Stimulated activated CD4-positive, alpha-beta T cell treated with anti-CD3 and anti-CD28 coated beads, Interleukin-12 subunit alpha, Interleukin-12 subunit beta, amount 100 ng/mL, for 48 hours (primary cell): ENCODE data around the gene KIAA0040.

Experiments
- DNase-seq, 3 donors: peaks; one replicate each; pipeline ENCODE4 v3.0.0-alpha.2; 2020; ENCODE audit warnings: low read depth in 2 of 3, low spot score in 1 of 3

Gene KIAA0040

GRCh38 chr1:175203570-175204068 lies 11.0 kb upstream of the KIAA0040 start:
- no peak for DNase-seq

DNA sequence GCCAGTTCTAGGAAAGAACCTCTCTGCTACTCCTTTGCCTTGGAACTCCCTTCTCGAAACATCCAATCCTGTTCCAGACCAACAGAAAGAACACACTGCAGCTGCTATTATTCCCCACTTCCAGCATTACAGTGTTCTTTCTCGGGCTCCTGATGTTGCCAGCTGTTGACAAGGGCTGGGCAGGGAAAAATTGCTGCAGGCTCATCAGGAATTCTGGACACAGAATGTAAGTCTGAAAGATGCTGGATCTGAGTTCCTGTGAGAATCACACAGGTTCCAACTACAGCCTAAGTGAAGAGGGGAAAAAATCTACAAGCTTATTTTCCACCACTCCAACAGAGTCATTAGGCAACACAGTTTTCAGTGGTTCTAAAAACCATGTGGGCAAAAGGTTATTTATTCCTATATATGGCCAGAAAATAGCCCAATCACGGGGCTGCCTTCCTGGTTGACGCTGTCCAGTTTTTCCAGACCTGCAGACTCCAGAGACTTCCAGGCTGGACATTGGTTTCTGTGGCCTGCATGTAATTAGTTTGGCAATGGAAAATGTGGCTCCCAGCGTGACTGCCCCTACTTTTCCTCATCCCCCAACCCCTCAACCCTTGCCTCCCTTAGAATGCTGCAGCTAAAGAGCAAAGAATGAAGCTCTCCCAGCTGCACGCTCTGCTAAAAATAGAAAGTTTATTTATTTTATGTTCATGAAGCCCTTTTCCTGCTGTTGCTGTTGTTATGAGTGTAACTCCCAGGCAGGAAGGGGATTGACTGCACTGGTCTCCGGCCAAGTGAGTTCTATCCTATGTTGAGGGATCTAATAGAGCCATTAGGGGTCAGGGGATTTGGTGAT lies 8.3 kb upstream of the KIAA0040 start:
- no peak for DNase-seq

GRCh38 chr1:175198332-175198731 lies 5.8 kb upstream of the KIAA0040 start:
- no peak for DNase-seq

GRCh38 chr1:175197531-175197930 lies 5.0 kb upstream of the KIAA0040 start:
- DNase-seq = no peak

DNA sequence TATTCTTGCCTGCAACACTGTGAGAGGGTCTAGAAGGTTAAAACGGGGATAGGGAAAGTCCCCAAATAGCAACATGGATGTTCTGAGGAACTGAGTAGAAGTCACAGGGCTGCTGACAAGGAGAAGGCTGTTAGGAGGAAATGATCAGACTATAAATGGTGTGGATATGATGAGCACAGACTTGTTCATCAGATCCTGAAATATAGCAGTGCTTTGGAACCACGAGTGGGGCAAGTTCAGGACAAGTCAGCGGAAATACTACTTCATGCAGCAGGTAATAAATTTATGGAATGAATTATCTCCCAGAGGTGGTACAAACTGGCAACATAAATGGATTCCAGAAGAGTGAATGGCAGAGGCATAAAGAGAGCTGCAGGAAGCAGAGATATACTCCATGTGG lies 3.2 kb upstream of the KIAA0040 start:
- DNase-seq = no peak

DNA sequence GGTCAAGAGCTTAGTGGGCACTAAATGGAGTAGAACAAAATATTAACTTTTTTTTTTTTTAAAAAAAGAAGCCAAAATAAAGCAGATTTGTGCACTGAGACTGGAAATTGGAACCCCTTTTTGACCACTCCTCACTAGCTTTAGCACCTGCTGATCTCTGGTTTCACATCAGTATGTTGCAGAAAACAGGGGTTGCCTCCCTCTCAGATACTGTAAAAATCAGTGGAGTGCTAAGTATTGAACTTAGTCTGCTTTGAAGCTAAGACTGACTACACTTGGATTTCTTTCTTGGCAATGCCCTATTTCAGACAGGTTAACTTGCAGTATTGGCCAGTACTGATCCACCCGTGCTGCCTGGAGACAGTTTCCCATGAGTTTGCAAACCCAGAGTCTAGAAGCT lies 2.7 kb upstream of the KIAA0040 start:
- no peak for DNase-seq

DNA sequence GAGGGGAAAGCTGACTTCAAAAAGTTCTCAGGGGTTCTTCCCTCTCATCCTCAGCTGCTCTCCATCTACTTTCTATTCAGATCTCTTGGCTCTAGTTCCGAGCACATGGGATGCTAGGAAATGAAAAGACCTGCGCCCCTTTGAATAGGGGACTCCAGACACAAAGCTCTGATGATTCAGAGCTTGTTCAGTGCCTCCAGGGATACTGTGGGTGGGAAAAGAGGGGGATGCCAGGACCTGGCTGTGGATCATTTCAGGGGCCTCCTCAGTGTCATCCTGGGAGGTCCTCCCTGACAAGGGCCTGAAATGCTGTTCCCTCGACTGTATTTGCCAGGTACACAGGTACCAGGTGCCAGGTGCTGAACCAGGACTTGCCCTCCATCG lies 943 bp upstream of the KIAA0040 start:
- no peak for DNase-seq

- peak in 1 of 3 donors; percentile 39 for DNase-seq
Measured at GRCh38 chr1:175192111-175192629, 406 bp downstream of the KIAA0040 start.

- peak in 2 of 3 donors; percentile 21 to 24 for DNase-seq
Measured at GRCh38 chr1:175191659-175192058, 917 bp downstream of the KIAA0040 start.

DNA sequence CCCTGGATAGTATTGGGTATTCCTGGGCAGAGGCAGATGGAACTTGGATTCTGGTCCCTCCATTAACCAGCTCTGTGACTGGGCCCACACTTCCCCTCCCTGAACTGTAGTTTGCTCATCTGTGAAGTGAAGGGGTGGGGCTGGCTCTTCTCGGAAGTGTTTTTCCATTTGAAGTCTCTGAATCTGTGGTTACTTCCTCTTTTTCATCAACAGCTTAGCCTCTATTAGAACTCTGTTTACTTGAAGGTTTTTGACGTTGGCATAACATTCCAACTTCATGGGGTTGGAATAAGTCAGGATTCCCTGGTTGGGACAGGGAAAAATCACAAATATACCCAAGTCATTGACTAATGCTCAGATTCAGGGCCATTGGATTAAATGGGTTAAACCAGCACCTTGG lies 3.6 kb downstream of the KIAA0040 start:
- peak; percentile 46 to 50 (median 47) for DNase-seq

DNA sequence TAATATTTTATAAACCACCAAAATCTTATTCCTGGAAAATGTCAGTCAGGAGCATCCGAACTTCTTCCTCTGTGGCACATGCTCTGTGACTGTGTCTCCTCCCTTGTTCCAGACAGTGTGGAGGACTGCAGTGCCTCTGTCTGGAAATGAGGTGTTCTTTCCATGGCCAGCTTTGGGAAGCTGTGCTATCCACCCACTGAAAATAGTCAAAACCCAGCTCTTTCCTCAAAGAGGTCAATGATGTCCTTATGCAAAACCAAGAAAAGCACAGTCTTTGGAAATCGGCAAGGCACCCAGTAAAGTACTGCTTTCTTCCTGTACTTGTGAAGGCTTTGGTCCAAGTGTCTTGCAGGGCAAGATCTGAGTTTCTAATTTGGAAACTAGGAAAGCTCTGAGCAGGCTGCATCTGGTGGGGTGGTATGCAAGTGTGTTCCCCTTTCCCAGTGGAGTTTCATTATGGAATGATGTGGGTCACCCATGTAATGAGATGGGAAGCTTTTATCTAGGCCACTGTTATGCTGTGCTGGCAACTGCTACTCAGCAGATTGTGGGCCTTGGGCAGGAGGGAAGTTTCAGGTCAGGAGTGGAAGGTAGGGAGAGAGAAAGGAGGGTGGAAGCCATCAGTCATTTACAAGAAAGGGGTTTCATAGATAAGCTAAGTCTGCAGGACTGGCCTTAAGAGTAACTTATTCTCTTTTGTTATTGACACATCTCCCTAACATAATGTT lies 6.0 kb downstream of the KIAA0040 start:
- no peak for DNase-seq

DNA sequence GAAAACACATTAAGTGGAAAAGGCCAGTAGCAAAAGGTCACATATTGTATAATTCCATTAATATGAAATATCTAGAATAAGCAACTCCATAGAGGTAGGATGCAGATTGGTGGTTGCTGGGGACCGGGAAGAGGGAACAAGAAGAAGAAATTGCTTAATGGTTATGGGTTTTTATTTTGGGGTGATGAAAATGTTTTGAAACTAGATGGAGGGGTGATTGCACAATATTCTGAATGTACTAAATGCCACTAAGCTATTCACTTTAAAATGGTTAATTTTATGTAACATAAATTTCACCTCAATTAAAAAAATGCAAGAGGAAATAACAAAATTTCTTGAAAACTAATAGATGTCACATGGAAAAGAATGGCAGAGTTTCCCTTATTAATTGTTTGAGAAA lies 6.7 kb downstream of the KIAA0040 start:
- DNase-seq = no peak

- DNase-seq = no peak
Measured at GRCh38 chr1:175183586-175183985, 9.0 kb downstream of the KIAA0040 start.

DNA sequence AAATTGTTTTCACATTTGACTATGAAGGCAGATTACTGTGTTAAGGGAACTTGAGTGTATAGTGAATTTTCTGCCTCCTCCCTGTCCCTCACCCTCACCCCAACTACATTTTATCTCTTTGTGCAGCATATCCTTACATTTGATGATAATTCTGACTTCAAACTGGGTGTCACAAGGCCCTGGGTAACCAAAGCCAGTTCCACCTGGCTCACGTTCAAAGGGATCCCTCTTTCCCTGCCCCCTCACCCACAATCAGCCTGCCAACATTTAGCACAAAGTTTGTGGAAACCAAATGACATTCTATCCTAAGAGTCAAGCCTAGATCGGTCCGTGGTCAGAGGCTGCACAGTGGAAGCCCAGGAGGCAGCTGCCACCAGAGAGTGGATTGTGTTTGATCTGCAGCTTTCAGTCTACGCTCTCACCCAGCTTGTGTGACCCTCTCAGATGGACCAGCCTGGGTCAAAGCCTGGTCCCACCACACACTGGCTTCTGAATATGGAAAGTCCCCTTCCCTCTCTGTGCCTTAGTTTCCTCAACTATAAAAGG lies 10.3 kb downstream of the KIAA0040 start:
- DNase-seq = no peak

- no peak for DNase-seq
Measured at GRCh38 chr1:175179837-175180590, 12.6 kb downstream of the KIAA0040 start.

DNA sequence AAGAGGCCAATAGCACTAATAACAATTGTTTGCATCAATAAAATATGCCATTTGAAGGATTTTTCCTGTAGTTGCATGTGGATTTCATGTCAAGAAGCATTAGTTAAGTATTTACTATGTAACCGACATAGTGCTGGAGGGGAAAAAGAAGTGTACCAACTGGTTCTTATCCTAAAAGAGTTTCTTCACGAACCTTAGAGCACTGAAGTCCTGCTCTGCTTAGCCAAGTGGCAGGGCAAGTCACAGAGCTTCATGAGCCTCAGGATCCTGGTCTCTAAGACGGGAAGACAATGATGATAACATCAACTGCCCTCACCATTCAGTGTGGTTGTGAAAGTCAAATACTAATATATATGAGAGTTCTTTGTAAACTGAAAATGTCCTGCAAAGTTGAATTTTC lies 14.1 kb downstream of the KIAA0040 start:
- no peak for DNase-seq

DNA sequence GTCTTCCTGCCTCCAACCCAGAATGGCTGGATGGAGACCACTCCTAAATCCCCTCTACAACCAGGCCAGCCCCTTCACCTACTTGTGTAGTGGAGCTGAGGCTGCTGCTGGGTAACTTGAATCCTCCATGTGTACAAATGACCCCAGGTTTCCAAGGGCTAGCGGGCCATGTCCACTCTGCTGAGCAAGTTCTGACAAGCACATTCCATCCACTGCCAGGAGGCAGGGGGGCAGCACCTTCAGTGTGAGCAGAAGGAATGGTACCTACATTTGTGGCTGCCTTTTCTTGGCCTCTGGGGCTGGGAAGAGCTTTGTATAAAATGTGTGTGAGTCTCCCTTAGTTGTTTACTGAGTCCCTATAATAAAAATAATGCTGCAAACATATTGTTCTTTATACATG lies 14.5 kb downstream of the KIAA0040 start:
- DNase-seq = no peak

DNA sequence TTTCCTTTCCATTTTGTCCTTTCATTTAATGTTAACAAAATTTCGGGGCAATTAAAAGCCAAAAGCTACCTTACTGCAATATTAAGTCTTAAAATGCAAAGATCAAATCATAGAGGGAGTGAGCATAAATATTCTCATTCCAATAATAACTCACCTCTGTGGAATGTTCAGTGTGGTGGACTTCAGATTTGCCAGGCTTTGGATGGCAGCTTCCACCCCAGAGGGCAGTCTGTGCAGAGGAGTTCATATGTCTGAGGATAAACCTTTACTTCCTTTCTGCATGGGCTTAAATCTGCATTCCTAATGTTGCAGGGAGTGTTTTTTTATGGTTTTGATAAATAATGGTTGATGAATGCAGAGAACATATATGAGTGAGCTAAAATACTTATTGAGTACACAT lies 16.3 kb downstream of the KIAA0040 start:
- DNase-seq = no peak

- no peak for DNase-seq
Measured at GRCh38 chr1:175174309-175175102, 18.1 kb downstream of the KIAA0040 start.

GRCh38 chr1:175173531-175173930 lies 19.0 kb downstream of the KIAA0040 start:
- no peak for DNase-seq
